HEK293T (cell line): ENCODE measurements around the gene MRPL27.

Source experiments
- CTBP1 ChIP-seq: fragments of 450-650 bp; IDR thresholded peaks from 2 replicates; pipeline ENCODE4 v1.6.1; 2016; ENCODE audit warnings: borderline replicate concordance
- ELF4 ChIP-seq: fragments of 450-650 bp; IDR thresholded peaks from 2 replicates; pipeline ENCODE4 v1.6.1; 2017; ENCODE audit warnings: antibody characterized with exemption
- FOXA1 ChIP-seq: fragments of 450-650 bp; IDR thresholded peaks from 2 replicates; pipeline ENCODE4 v1.6.1; 2016; ENCODE audit warnings: mild to moderate bottlenecking
- FOXM1 ChIP-seq: fragments of 450-650 bp; IDR thresholded peaks from 2 replicates; pipeline ENCODE4 v1.6.1; 2017; ENCODE audit warnings: mild to moderate bottlenecking, borderline replicate concordance
- L3MBTL2 ChIP-seq: fragments of 450-650 bp; conservative IDR thresholded peaks from 2 replicates; pipeline ENCODE4 v1.6.1; 2016; ENCODE audit warnings: mild to moderate bottlenecking
- PKNOX1 ChIP-seq: fragments of 450-650 bp; IDR thresholded peaks from 2 replicates; pipeline ENCODE4 v1.6.1; 2016
- SP1 ChIP-seq: fragments of 450-650 bp; IDR thresholded peaks from 2 replicates; pipeline ENCODE4 v1.6.1; 2017

GRCh38 chr17:50365165-50365564 is 7.8 kb downstream of the MRPL27 start:
- TF ChIP-seq SP1 (no peak), PKNOX1 (no peak), L3MBTL2 (no peak), ELF4 (no peak), CTBP1 (no peak), FOXM1 (no peak), FOXA1 (no peak)
